CMK (cell line): ENCODE measurements around the gene DNAJC22.
"Not testable (repeated sequence)": the region's sequence is repeated elsewhere in the genome, so short reads cannot be mapped to it uniquely, and the experiment has no call there.

Experiments used
- DNase-seq: peaks from one replicate; pipeline ENCODE4 v3.0.0-alpha.2; 2010; ENCODE audit warnings: low read depth

Gene DNAJC22

DNA sequence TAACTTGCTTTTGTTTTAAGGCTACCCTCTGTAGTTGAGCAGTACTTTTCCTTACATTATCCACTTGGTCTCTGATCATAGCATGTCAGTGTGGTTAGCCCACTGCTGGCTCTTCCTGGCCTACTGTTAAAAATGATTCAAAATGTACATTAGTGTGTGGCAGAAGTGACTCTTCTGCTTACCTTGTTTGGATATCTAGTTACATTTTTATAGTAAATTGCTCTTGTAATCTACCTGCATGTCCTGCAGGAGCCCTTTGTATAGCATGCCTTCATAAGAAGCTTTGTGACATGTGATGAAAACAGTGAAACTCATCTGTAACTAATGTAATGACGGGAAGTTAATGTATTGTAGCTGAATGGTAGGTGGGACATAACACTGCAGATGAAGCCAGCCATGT is 28.7 kb downstream of the DNAJC22 start:
- no peak for DNase-seq

- DNase-seq, result no peak
Observed at GRCh38 chr12:49377386-49377785, 30.7 kb downstream of the DNAJC22 start.

DNA sequence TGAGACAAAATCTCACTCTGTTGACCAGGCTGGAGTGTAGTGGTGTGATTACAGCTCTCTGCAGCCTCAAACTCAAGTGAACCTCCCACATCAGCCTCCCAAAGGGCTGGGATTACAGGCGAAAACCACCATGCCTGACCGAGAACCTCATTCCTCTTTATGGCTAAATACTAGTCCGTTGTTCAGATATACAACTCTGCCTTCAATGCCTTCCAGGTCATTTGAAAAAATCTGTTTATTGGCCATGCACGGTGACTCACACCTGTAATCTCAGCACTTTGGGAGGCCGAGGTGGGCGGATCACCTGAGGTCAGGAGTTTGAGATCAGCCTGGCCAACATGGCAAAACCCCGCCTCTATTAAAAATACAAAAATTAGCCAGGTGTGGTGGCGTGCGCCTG is 33.5 kb downstream of the DNAJC22 start:
- not testable (repeated sequence) for DNase-seq

DNA sequence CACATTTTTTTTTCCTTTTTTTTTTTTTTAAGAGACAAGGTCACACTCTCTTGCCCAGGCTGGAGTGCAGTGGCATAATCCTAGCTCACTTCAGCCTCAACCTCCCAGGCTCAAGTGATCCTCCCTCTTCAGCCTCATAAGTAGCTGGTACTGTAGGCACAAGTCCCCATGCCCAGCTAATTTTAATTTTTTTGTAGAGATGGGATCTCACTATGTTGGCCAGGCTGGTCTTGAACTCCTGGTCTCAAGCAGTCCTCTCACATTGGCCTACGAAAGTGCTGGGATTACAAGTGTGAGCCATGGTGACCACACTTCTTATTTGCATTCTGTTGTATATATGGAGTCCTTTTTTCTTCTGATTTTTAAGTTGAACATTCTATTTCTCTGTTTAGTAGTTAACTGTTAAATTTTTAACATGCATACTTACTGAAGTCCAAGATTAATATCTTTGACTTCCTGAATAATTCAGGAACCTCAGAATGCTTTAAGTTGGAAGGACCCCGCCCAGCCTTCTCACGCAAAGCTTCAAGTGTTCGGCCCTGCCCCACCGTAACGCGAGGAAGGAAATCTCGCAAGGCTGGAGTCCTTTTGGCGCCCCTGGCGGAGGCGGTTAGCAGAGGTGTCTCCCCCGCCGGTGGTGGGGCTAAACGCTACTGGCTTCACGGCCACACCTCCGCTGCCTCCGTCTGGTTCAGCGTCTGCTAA is 42.1 kb downstream of the DNAJC22 start:
- no peak for DNase-seq

GRCh38 chr12:49389387-49389703 is 42.7 kb downstream of the DNAJC22 start:
- DNase-seq, result no peak

- DNase-seq, result no peak
Observed at GRCh38 chr12:49397000-49397399, 50.3 kb downstream of the DNAJC22 start.

DNA sequence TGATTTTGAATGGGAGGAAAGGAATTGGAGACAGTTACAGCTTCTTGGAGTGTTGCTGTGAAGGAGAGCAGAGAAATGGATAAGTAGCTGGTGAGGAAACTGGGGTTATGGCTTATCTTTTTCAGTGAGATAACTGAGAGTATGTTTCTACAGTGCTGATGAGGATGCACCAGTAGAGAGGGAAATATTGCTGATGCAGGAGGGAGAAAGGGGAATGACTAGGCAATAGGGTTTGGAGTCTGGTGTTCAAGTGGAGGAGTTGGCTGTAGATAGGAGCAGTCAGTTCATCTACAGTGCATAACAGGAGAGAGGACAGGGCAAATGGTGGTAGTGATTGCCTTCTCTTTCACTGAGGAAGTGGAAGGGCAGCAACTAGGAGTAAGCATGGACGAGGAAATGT is 53.6 kb downstream of the DNAJC22 start:
- DNase-seq, result no peak
